Upper lobe of left lung (tissue), 4 donors: Measurements from ENCODE around the gene MAML1.

ENCODE experiments used
- POLR2A ChIP-seq, 4 donors: fragments of 450-650 bp; IDR thresholded peaks; one replicate each; pipeline ENCODE4 v1.5.1; 2016 to 2017; ENCODE audit warnings: antibody characterized with exemption in 4 of 4, mild to moderate bottlenecking in 2 of 4
- TF ChIP-seq, protein P1 (sequence below), 6 experiments: fragments of 450-650 bp in 4 of 6; fragments of 200-600 bp in 2 of 6; sonication (generic) in 2 of 6; IDR thresholded peaks; one replicate each; pipeline ENCODE4 v1.5.1; 2016 to 2019; ENCODE audit warnings: antibody characterized with exemption in 6 of 6

DNA sequence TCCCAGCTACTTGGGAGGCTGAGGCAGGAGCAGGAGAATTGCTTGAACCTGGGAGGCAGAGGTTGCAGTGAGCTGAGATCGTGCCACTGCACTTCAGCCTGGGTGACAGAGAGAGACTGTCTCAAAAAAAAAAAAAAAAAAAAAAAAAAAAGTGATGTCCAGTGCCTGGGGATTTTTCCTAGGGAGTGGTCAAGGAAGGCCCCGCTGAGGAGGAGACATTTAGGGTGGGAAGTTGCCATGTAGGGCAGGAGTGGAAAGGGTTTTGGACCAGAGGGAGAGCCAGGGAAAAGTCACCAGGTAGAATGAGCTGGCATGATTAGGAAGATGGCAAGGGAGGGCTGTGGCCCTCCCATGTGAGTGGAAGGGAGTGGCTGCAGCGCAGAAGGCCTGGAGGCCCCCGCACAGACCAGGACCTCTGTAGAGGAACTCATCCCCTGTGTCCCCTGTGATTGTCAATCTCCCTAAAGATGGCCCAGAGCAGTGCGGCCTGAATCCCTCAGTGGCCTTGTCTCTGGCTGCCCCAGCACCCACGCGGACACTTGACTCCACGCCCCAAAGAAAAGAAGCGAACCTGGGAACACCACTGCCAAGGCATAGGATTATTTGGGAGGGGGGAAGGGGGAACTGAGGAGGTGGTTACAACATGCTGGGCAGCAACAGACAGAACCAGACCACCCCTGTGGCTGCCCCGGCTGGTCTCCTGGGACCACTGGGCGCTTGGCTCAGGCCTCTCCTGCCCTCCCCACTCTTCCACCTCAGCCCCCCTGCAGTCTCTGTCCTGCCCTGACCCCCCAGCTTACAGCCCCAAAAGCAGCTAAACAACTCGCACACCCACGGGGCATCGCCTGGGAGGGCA lies 85.5 kb downstream of the MAML1 start:
- TF ChIP-seq, protein P1, sequence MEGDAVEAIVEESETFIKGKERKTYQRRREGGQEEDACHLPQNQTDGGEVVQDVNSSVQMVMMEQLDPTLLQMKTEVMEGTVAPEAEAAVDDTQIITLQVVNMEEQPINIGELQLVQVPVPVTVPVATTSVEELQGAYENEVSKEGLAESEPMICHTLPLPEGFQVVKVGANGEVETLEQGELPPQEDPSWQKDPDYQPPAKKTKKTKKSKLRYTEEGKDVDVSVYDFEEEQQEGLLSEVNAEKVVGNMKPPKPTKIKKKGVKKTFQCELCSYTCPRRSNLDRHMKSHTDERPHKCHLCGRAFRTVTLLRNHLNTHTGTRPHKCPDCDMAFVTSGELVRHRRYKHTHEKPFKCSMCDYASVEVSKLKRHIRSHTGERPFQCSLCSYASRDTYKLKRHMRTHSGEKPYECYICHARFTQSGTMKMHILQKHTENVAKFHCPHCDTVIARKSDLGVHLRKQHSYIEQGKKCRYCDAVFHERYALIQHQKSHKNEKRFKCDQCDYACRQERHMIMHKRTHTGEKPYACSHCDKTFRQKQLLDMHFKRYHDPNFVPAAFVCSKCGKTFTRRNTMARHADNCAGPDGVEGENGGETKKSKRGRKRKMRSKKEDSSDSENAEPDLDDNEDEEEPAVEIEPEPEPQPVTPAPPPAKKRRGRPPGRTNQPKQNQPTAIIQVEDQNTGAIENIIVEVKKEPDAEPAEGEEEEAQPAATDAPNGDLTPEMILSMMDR (IDR thresholded peaks at IDR 0.05) = no peak
- TF ChIP-seq POLR2A (IDR thresholded peaks at IDR 0.05) = no peak
